ENCODE results near the gene TBC1D1.

GRCh38 chr4:37917388-37917787 is 26.5 kb downstream of the TBC1D1 start:
- TF ChIP-seq CTCF (IDR thresholded peaks at IDR 0.05) (no peak), POLR2A (IDR thresholded peaks at IDR 0.05) (no peak)

Data from body of pancreas (tissue), 4 donors.